K562 (cell line): ENCODE measurements around the gene CCDC85B. TPM values are rescaled to one million over a fixed set of nuclear protein-coding genes. Genes with fewer than 3 reads are reported as not detected.

Source experiments
- CEBPG ChIP-seq, 3 experiments: fragments of 200-800 bp in 1 of 3; sonication (Bioruptor generic) in 1 of 3; sonication (generic) in 1 of 3; formaldehyde crosslinking in 1 of 3; IDR thresholded peaks in 2 of 3; conservative IDR thresholded peaks in 1 of 3; 2 replicates each; pipeline versions ENCODE4 v1.6.1 to v1.8.0; 2016 to 2022; ENCODE audit warnings: missing compliant biosample characterization in 2 of 3, missing genetic modification characterization in 2 of 3, mild to moderate bottlenecking in 1 of 3, missing genetic modification reagents in 1 of 3
- DIDO1 ChIP-seq: fragments of 450-650 bp; IDR thresholded peaks from 2 replicates; pipeline ENCODE4 v1.6.1; 2016; ENCODE audit warnings: low read depth, missing biosample characterization, missing genetic modification characterization
- FIP1L1 ChIP-seq: fragments of 200-400 bp; formaldehyde crosslinking; IDR thresholded peaks from 2 replicates; pipeline ENCODE4 v1.6.1; 2018; ENCODE audit warnings: mild to moderate bottlenecking, low read depth, low read length; ENCODE audit not compliant: poor library complexity, severe bottlenecking
- HDAC6 ChIP-seq: IDR thresholded peaks from 2 replicates; pipeline ENCODE4 v1.6.1; 2012; ENCODE audit warnings: low read depth, mild to moderate bottlenecking, control low read depth, inconsistent platforms, low read length, moderate library complexity
- KHSRP ChIP-seq: fragments of 450-650 bp; IDR thresholded peaks from 2 replicates; pipeline ENCODE4 v1.6.1; 2017
- LCOR ChIP-seq: sonication (generic); formaldehyde crosslinking; IDR thresholded peaks from 2 replicates; pipeline ENCODE4 v1.8.0; 2022; ENCODE audit warnings: mild to moderate bottlenecking, missing genetic modification reagents
- PHB2 ChIP-seq: fragments of 450-650 bp; IDR thresholded peaks from 2 replicates; pipeline ENCODE4 v1.6.1; 2017; ENCODE audit warnings: low read depth
- POLR2AphosphoS2 ChIP-seq: IDR thresholded peaks from 2 replicates; pipeline ENCODE4 v1.6.1; 2012; ENCODE audit warnings: low read length, improper control_type of control experiment
- RBM34 ChIP-seq: fragments of 200-400 bp; formaldehyde crosslinking; IDR thresholded peaks from 2 replicates; pipeline ENCODE4 v1.6.1; 2018; ENCODE audit warnings: low read length, borderline replicate concordance; ENCODE audit not compliant: insufficient read depth
- SMARCB1 ChIP-seq: IDR thresholded peaks from 2 replicates; pipeline ENCODE4 v1.6.1; 2011; ENCODE audit warnings: improper control_type of control experiment, low read depth; ENCODE audit not compliant: insufficient read length
- XRCC4 ChIP-seq: IDR thresholded peaks from one replicate; pipeline ENCODE4 v1.6.1; 2011; ENCODE audit not compliant: insufficient read depth, insufficient read length; ENCODE audit errors: extremely low read depth
- ZNF146 ChIP-seq: IDR thresholded peaks from one replicate; pipeline ENCODE4 v1.6.1; 2018; ENCODE audit warnings: missing compliant biosample characterization; ENCODE audit not compliant: unreplicated experiment
- polyA plus RNA-seq, 8 experiments: library from polyadenylated mRNA; depleted of rRNA in 4 of 8; stranded (reverse) in 5 of 8; unstranded in 3 of 8; fragments of >200 nt; fragmentation: Nextera tagmentation in 2 of 8; fragmentation: Illumina TruSeq in 1 of 8; extraction: Ambion mirVana in 2 of 8; extraction: Trizol in 1 of 8; gene quantifications; 2 replicates each; pipeline versions ENCODE4 v1.2.1 to v1.2.3, GENCODE V29; 2011 to 2014; ENCODE audit warnings: inconsistent platforms in 1 of 8, missing spikeins in 1 of 8
- total RNA-seq, 7 experiments: library from RNA; depleted of rRNA in 6 of 7; stranded (reverse); fragments of >200 nt in 6 of 7; fragmentation: Illumina TruSeq in 2 of 7; extraction: Trizol in 2 of 7; gene quantifications; 2 replicates each; pipeline versions ENCODE4 v1.2.1 to v1.2.3, GENCODE V29; 2011 to 2021; ENCODE audit warnings: low replicate concordance in 1 of 7
- TF ChIP-seq, protein P1 (sequence below): fragments of 450-650 bp; IDR thresholded peaks from 2 replicates; pipeline ENCODE4 v1.6.1; 2016
- TF ChIP-seq, protein P2 (sequence below): sonication (generic); formaldehyde crosslinking; IDR thresholded peaks from 2 replicates; pipeline ENCODE4 v1.8.0; 2023; ENCODE audit warnings: mild to moderate bottlenecking, missing genetic modification reagents
- TF ChIP-seq, protein P3 (sequence below): fragments of 200-800 bp; sonication (Bioruptor generic); IDR thresholded peaks from 2 replicates; pipeline ENCODE4 v1.6.1; 2017; ENCODE audit warnings: missing genetic modification characterization, missing compliant biosample characterization
- TF ChIP-seq, protein P4 (sequence below), 2 experiments: fragments of 450-650 bp; IDR thresholded peaks; 2 replicates each; pipeline ENCODE4 v1.6.1; 2018; ENCODE audit warnings: mild to moderate bottlenecking in 2 of 2, low read depth in 1 of 2; ENCODE audit not compliant: partially characterized antibody in 2 of 2

The CCDC85B gene
- total and polyA plus RNA-seq, 9 of the 15 experiments (the other 6 are each of a cell fraction or from before 2014, with no cell fraction given) = 0.14 to 138 (median 6.2) TPM

DNA sequence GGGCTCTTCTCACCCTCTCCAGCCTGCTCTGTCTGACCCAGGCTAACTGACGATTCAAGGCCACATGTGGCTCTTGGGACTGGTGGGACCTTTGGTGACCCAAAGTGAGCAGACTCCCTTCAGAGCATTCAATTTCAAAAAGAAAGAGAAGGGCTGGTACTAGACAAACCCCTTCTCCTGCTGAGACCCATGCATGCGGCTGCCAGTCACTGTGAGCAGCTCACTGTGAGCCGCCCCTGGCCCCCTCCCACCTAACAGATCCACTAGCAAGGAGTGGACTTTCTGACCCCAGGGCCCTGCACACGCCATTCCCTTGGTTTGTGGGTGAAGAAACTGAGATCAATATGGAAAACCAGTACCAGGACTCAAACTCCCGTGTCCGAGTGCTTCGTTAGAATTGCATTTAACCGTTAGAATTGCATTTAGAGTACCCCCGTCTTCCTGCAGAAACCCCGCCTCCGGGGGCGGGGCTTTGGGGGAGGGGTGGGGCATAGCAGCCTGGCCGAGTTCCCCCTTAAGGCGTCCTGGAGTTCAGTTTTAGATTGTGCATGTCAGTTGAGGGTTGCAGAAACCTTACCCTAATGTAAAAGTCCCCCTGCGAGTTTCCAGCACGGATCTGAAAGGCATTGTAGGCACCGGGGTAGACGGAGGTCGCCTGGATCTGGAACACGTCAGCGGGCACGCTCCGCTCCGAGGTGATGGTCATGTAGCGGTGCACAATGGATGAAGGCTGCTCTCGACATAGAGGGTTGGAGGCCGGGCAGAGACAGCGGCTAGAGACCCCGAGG lies 23.0 kb upstream of the CCDC85B start (continued):
- TF ChIP-seq PHB2 (no peak), DIDO1 (no peak), SMARCB1 (no peak), FIP1L1 (no peak), POLR2AphosphoS2 (peak; percentile 89), HDAC6 (no peak), RBM34 (no peak), CEBPG (CRISPR knock-in tag; IDR thresholded peaks at IDR 0.05) (peak; percentile 48; the same call in 1 of the 2 replicates), CEBPG (tag; conservative IDR thresholded peaks at IDR 0.05 in 1 of 2, IDR thresholded peaks at IDR 0.05 in 1 of 2) (no peak), ZNF146 (CRISPR knock-in tag) (no peak), KHSRP (no peak), LCOR (CRISPR knock-in tag) (0 out of 2 replicates have a peak, but pooled peaks have one; percentile 23), XRCC4 (no peak)
- TF ChIP-seq, protein P1, sequence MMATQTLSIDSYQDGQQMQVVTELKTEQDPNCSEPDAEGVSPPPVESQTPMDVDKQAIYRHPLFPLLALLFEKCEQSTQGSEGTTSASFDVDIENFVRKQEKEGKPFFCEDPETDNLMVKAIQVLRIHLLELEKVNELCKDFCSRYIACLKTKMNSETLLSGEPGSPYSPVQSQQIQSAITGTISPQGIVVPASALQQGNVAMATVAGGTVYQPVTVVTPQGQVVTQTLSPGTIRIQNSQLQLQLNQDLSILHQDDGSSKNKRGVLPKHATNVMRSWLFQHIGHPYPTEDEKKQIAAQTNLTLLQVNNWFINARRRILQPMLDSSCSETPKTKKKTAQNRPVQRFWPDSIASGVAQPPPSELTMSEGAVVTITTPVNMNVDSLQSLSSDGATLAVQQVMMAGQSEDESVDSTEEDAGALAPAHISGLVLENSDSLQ = peak; percentile 52
- TF ChIP-seq, protein P2, sequence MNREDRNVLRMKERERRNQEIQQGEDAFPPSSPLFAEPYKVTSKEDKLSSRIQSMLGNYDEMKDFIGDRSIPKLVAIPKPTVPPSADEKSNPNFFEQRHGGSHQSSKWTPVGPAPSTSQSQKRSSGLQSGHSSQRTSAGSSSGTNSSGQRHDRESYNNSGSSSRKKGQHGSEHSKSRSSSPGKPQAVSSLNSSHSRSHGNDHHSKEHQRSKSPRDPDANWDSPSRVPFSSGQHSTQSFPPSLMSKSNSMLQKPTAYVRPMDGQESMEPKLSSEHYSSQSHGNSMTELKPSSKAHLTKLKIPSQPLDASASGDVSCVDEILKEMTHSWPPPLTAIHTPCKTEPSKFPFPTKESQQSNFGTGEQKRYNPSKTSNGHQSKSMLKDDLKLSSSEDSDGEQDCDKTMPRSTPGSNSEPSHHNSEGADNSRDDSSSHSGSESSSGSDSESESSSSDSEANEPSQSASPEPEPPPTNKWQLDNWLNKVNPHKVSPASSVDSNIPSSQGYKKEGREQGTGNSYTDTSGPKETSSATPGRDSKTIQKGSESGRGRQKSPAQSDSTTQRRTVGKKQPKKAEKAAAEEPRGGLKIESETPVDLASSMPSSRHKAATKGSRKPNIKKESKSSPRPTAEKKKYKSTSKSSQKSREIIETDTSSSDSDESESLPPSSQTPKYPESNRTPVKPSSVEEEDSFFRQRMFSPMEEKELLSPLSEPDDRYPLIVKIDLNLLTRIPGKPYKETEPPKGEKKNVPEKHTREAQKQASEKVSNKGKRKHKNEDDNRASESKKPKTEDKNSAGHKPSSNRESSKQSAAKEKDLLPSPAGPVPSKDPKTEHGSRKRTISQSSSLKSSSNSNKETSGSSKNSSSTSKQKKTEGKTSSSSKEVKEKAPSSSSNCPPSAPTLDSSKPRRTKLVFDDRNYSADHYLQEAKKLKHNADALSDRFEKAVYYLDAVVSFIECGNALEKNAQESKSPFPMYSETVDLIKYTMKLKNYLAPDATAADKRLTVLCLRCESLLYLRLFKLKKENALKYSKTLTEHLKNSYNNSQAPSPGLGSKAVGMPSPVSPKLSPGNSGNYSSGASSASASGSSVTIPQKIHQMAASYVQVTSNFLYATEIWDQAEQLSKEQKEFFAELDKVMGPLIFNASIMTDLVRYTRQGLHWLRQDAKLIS (CRISPR knock-in tag) = peak; percentile 35; the same call in 1 of the 2 replicates
- TF ChIP-seq, protein P3, sequence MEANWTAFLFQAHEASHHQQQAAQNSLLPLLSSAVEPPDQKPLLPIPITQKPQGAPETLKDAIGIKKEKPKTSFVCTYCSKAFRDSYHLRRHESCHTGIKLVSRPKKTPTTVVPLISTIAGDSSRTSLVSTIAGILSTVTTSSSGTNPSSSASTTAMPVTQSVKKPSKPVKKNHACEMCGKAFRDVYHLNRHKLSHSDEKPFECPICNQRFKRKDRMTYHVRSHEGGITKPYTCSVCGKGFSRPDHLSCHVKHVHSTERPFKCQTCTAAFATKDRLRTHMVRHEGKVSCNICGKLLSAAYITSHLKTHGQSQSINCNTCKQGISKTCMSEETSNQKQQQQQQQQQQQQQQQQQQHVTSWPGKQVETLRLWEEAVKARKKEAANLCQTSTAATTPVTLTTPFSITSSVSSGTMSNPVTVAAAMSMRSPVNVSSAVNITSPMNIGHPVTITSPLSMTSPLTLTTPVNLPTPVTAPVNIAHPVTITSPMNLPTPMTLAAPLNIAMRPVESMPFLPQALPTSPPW (CRISPR knock-in tag) = 0 out of 2 replicates have a peak, but pooled peaks have one; percentile 45
- TF ChIP-seq, protein P4, sequence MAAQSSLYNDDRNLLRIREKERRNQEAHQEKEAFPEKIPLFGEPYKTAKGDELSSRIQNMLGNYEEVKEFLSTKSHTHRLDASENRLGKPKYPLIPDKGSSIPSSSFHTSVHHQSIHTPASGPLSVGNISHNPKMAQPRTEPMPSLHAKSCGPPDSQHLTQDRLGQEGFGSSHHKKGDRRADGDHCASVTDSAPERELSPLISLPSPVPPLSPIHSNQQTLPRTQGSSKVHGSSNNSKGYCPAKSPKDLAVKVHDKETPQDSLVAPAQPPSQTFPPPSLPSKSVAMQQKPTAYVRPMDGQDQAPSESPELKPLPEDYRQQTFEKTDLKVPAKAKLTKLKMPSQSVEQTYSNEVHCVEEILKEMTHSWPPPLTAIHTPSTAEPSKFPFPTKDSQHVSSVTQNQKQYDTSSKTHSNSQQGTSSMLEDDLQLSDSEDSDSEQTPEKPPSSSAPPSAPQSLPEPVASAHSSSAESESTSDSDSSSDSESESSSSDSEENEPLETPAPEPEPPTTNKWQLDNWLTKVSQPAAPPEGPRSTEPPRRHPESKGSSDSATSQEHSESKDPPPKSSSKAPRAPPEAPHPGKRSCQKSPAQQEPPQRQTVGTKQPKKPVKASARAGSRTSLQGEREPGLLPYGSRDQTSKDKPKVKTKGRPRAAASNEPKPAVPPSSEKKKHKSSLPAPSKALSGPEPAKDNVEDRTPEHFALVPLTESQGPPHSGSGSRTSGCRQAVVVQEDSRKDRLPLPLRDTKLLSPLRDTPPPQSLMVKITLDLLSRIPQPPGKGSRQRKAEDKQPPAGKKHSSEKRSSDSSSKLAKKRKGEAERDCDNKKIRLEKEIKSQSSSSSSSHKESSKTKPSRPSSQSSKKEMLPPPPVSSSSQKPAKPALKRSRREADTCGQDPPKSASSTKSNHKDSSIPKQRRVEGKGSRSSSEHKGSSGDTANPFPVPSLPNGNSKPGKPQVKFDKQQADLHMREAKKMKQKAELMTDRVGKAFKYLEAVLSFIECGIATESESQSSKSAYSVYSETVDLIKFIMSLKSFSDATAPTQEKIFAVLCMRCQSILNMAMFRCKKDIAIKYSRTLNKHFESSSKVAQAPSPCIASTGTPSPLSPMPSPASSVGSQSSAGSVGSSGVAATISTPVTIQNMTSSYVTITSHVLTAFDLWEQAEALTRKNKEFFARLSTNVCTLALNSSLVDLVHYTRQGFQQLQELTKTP (IDR thresholded peaks at IDR 0.05; ENCODE audit: low read depth in 1 of 2, partially characterized antibody in 2 of 2) = no peak
